HEK293 (cell line): Measurements from ENCODE around the gene MAGI2.

Experiments
- CTCF ChIA-PET: fragments of 350-600 bp; formaldehyde crosslinking; extraction: SDS; loops from one replicate; lab custom pipeline; 2021; ENCODE audit warnings: antibody characterized with exemption; lab: Yijun Ruan, JAX
- POLR2A ChIA-PET: fragments of 300-600 bp; formaldehyde crosslinking; extraction: SDS; loops from one replicate; lab custom pipeline; 2020; ENCODE audit warnings: antibody characterized with exemption, inconsistent platforms; lab: Yijun Ruan, JAX
- H3K27ac ChIP-seq: fragments of 200-500 bp; sonication (Bioruptor generic); 2 replicates; pipeline ENCODE4 v1.5.1; 2014; ENCODE audit warnings: low read depth, low read length, control low read depth, inconsistent platforms; ENCODE audit errors: extremely low read depth
- H3K36me3 ChIP-seq, 2 experiments: fragments of 200-500 bp in 1 of 2; sonication (Bioruptor generic) in 1 of 2; 1 replicate in 1 of 2; 2 replicates in 1 of 2; pipeline ENCODE4 v1.5.1; 2014 to 2017; ENCODE audit warnings: inconsistent platforms in 2 of 2, low read length in 2 of 2; ENCODE audit not compliant: control insufficient read depth in 2 of 2, insufficient read depth in 1 of 2
- H3K4me1 ChIP-seq: fragments of 200-500 bp; sonication (Bioruptor generic); 2 replicates; pipeline ENCODE4 v1.5.1; 2014; ENCODE audit warnings: mild to moderate bottlenecking, low read length, inconsistent platforms; ENCODE audit not compliant: control insufficient read depth, insufficient read depth
- H3K4me3 ChIP-seq: 2 replicates; pipeline ENCODE4 v1.5.1; 2011; ENCODE audit warnings: low read depth, mild to moderate bottlenecking, control low read depth, low read length, moderate library complexity
- H3K9me3 ChIP-seq: fragments of 200-500 bp; sonication (Bioruptor generic); 2 replicates; pipeline ENCODE4 v1.5.1; 2014; ENCODE audit warnings: low read depth, low read length, inconsistent platforms; ENCODE audit not compliant: control insufficient read depth, insufficient read depth
- GLIS1 ChIP-seq: fragments of 450-650 bp; formaldehyde crosslinking; IDR thresholded peaks from 2 replicates; pipeline ENCODE4 v1.5.1; 2016; ENCODE audit warnings: missing biosample characterization, missing genetic modification characterization
- HOXD13 ChIP-seq: sonication (generic); formaldehyde crosslinking; IDR thresholded peaks from 2 replicates; pipeline ENCODE4 v1.8.0; 2022; ENCODE audit warnings: missing genetic modification reagents, borderline replicate concordance
- SCRT2 ChIP-seq: fragments of 450-650 bp; formaldehyde crosslinking; IDR thresholded peaks from 2 replicates; pipeline ENCODE4 v1.5.1; 2016; ENCODE audit warnings: missing biosample characterization, missing genetic modification characterization
- ZBTB44 ChIP-seq: fragments of 450-650 bp; IDR thresholded peaks from 2 replicates; pipeline ENCODE4 v1.5.1; 2018; ENCODE audit warnings: missing biosample characterization, mild to moderate bottlenecking, missing genetic modification characterization
- ZBTB48 ChIP-seq: fragments of 450-650 bp; formaldehyde crosslinking; IDR thresholded peaks from 2 replicates; pipeline ENCODE4 v1.5.1; 2016; ENCODE audit warnings: missing biosample characterization, missing genetic modification characterization
- ZFP3 ChIP-seq: fragments of 450-650 bp; formaldehyde crosslinking; IDR thresholded peaks from 2 replicates; pipeline ENCODE4 v1.5.1; 2016; ENCODE audit warnings: low read depth, missing biosample characterization, missing genetic modification characterization
- ZNF114 ChIP-seq: fragments of 450-650 bp; formaldehyde crosslinking; IDR thresholded peaks from 2 replicates; pipeline ENCODE4 v1.5.0; 2017; ENCODE audit warnings: missing biosample characterization, missing genetic modification characterization
- ZNF19 ChIP-seq: fragments of 450-650 bp; formaldehyde crosslinking; IDR thresholded peaks from 2 replicates; pipeline ENCODE4; 2016; ENCODE audit warnings: missing biosample characterization, missing genetic modification characterization, low read depth
- ZNF292 ChIP-seq: fragments of 450-650 bp; formaldehyde crosslinking; IDR thresholded peaks from 2 replicates; pipeline ENCODE4 v1.5.1; 2016; ENCODE audit warnings: low read depth, missing biosample characterization, missing genetic modification characterization, borderline replicate concordance
- ZNF350 ChIP-seq: fragments of 450-650 bp; formaldehyde crosslinking; IDR thresholded peaks from 2 replicates; pipeline ENCODE4 v1.5.0; 2017; ENCODE audit warnings: missing biosample characterization, mild to moderate bottlenecking, missing genetic modification characterization
- ZNF362 ChIP-seq: fragments of 450-650 bp; formaldehyde crosslinking; IDR thresholded peaks from 2 replicates; pipeline ENCODE4 v1.5.1; 2016; ENCODE audit warnings: missing biosample characterization, missing genetic modification characterization
- ZNF391 ChIP-seq: fragments of 450-650 bp; formaldehyde crosslinking; IDR thresholded peaks from 2 replicates; pipeline ENCODE4 v1.5.1; 2016; ENCODE audit warnings: low read depth, missing biosample characterization, missing genetic modification characterization, borderline replicate concordance
- ZNF488 ChIP-seq: fragments of 450-650 bp; formaldehyde crosslinking; IDR thresholded peaks from 2 replicates; pipeline ENCODE4 v1.5.1; 2016; ENCODE audit warnings: missing biosample characterization, missing genetic modification characterization
- ZNF501 ChIP-seq: fragments of 450-650 bp; formaldehyde crosslinking; IDR thresholded peaks from 2 replicates; pipeline ENCODE4 v1.5.1; 2016; ENCODE audit warnings: missing biosample characterization, missing genetic modification characterization
- ZNF600 ChIP-seq: fragments of 450-650 bp; formaldehyde crosslinking; IDR thresholded peaks from 2 replicates; pipeline ENCODE4 v1.5.1; 2016; ENCODE audit warnings: missing biosample characterization, missing genetic modification characterization
- ZNF621 ChIP-seq: fragments of 450-650 bp; formaldehyde crosslinking; IDR thresholded peaks from 2 replicates; pipeline ENCODE4 v1.5.1; 2017; ENCODE audit warnings: missing biosample characterization, missing genetic modification characterization
- ZNF623 ChIP-seq: fragments of 450-650 bp; formaldehyde crosslinking; IDR thresholded peaks from 2 replicates; pipeline ENCODE4 v1.5.1; 2016; ENCODE audit warnings: missing biosample characterization, missing genetic modification characterization
- ZNF677 ChIP-seq: fragments of 450-650 bp; IDR thresholded peaks from 2 replicates; pipeline ENCODE4 v1.5.0; 2018; ENCODE audit warnings: missing biosample characterization, mild to moderate bottlenecking, missing genetic modification characterization, moderate library complexity
- ZNF704 ChIP-seq: fragments of 450-650 bp; formaldehyde crosslinking; IDR thresholded peaks from 2 replicates; pipeline ENCODE4 v1.5.1; 2016; ENCODE audit warnings: missing biosample characterization, missing genetic modification characterization
- ZNF707 ChIP-seq: fragments of 450-650 bp; formaldehyde crosslinking; IDR thresholded peaks from 2 replicates; pipeline ENCODE4 v1.5.1; 2016; ENCODE audit warnings: missing biosample characterization, missing genetic modification characterization
- ZNF747 ChIP-seq: fragments of 450-650 bp; formaldehyde crosslinking; IDR thresholded peaks from 2 replicates; pipeline ENCODE4 v1.5.1; 2016; ENCODE audit warnings: missing biosample characterization, missing genetic modification characterization
- ZNF792 ChIP-seq: fragments of 450-650 bp; formaldehyde crosslinking; IDR thresholded peaks from 2 replicates; pipeline ENCODE4 v1.5.1; 2016; ENCODE audit warnings: missing biosample characterization, missing genetic modification characterization
- ZNF830 ChIP-seq: fragments of 450-650 bp; IDR thresholded peaks from 2 replicates; pipeline ENCODE4 v1.5.0; 2018; ENCODE audit warnings: missing biosample characterization, missing genetic modification characterization, low read depth, mild to moderate bottlenecking, moderate library complexity

Gene MAGI2

GRCh38 chr7:79412915-79413314, 40.6 kb downstream of the MAGI2 start (continued):
- TF ChIP-seq ZNF792 (tag by site-specific recombination) (no peak), ZBTB48 (tag by site-specific recombination) (no peak), ZBTB44 (tag by site-specific recombination) (no peak)

- no peak overlapping the region for H3K4me3 ChIP-seq
- H3K4me1 ChIP-seq, result no peaks in the 10 kb centered on the region
- H3K27ac ChIP-seq, result no peak overlapping the region
- ChIA-PET POLR2A (no interaction called here), CTCF (interaction anchor here (0.7 kb wide), 2 partner anchors 11 to 105 kb away, joined by 3 to 4 read pairs; no protein-coding TSS in a partner anchor)
- TF ChIP-seq GLIS1 (no peak), ZNF350 (tag by site-specific recombination) (no peak), ZNF621 (no peak), ZNF623 (tag by site-specific recombination) (no peak), ZNF677 (tag by site-specific recombination) (no peak), ZNF830 (tag by site-specific recombination) (no peak), ZNF704 (tag by site-specific recombination) (no peak), ZNF488 (tag by site-specific recombination) (no peak), ZNF707 (no peak), ZNF19 (no peak), ZNF114 (tag by site-specific recombination) (no peak), ZNF600 (tag by site-specific recombination) (no peak), ZNF501 (tag by site-specific recombination) (no peak), ZNF292 (tag by site-specific recombination) (no peak)
- no peaks in the 10 kb centered on the region for H3K9me3 ChIP-seq
- H3K36me3 ChIP-seq, result no peaks in the 10 kb centered on the region
These were observed 41.0 kb downstream of the MAGI2 start for GRCh38 chr7:79412438-79412837.

GRCh38 chr7:79410345-79410744, 43.1 kb downstream of the MAGI2 start:
- no peak overlapping the region for H3K4me3 ChIP-seq
- no peaks in the 10 kb centered on the region for H3K36me3 ChIP-seq
- H3K9me3 ChIP-seq, result no peaks in the 10 kb centered on the region
- no peak for TF ChIP-seq ZNF391
- peak; percentile 56 for TF ChIP-seq SCRT2 (tag by site-specific recombination)
- no peak for TF ChIP-seq HOXD13 (CRISPR knock-in tag)
- TF ChIP-seq ZNF362 (tag by site-specific recombination), result no peak
- TF ChIP-seq ZFP3, result no peak
- TF ChIP-seq ZNF747 (tag by site-specific recombination), result no peak
- ChIA-PET POLR2A (no interaction called here), CTCF (interaction anchor here (2.1 kb wide), 1 partner anchor 9 kb away, joined by 8 read pairs; no protein-coding TSS in a partner anchor)
- no peak overlapping the region for H3K27ac ChIP-seq
- peaks cover 2% of the 10 kb centered on the region; the same call in 1 of the 2 replicates for H3K4me1 ChIP-seq
